GM10266 (cell line): Measurements from ENCODE around the gene RTN1.

ENCODE experiments used
- DNase-seq: peaks from one replicate; pipeline ENCODE4 v3.0.0; 2012; ENCODE audit errors: extremely low spot score
- TF ChIP-seq, protein P1 (sequence below): IDR thresholded peaks from 2 replicates; pipeline ENCODE4 v1.5.1; 2012; ENCODE audit warnings: mild to moderate bottlenecking, low read depth; ENCODE audit not compliant: control insufficient read depth, insufficient read depth; ENCODE audit errors: missing control alignments

Gene RTN1

DNA sequence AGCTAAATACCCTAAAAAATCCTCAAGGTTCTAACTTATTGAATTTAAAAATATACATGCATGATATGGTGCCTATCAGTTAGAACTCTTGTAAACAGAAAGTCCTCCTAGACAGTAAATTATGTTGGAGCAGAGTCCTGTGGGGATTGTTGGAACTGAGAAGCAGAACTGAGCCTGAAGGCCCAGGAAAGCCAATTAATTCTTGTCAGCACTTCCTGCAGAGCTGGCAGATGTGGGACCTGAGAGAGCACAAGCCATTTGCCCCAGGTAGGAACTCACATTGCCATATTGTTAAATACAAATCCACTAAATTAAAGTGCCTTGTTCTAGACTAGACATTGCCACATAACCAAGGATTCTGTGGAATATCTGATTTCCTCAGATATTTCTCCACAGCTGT, 117.1 kb downstream of the RTN1 start:
- TF ChIP-seq, protein P1, sequence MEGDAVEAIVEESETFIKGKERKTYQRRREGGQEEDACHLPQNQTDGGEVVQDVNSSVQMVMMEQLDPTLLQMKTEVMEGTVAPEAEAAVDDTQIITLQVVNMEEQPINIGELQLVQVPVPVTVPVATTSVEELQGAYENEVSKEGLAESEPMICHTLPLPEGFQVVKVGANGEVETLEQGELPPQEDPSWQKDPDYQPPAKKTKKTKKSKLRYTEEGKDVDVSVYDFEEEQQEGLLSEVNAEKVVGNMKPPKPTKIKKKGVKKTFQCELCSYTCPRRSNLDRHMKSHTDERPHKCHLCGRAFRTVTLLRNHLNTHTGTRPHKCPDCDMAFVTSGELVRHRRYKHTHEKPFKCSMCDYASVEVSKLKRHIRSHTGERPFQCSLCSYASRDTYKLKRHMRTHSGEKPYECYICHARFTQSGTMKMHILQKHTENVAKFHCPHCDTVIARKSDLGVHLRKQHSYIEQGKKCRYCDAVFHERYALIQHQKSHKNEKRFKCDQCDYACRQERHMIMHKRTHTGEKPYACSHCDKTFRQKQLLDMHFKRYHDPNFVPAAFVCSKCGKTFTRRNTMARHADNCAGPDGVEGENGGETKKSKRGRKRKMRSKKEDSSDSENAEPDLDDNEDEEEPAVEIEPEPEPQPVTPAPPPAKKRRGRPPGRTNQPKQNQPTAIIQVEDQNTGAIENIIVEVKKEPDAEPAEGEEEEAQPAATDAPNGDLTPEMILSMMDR, result no peak
- no peak for DNase-seq

GRCh38 chr14:59751578-59751977, 119.0 kb downstream of the RTN1 start:
- TF ChIP-seq, protein P1, result no peak
- no peak for DNase-seq

- TF ChIP-seq, protein P1, result no peak
Observed at GRCh38 chr14:59739794-59740193, 130.8 kb downstream of the RTN1 start.

GRCh38 chr14:59728304-59728703, 142.3 kb downstream of the RTN1 start:
- DNase-seq, result no peak

More at GRCh38 chr14:59739794-59740193, 130.8 kb downstream of the RTN1 start:
- DNase-seq, result no peak

GRCh38 chr14:59727073-59727661, 143.4 kb downstream of the RTN1 start:
- TF ChIP-seq, protein P1, result no peak
- DNase-seq, result no peak

More at GRCh38 chr14:59728304-59728703, 142.3 kb downstream of the RTN1 start:
- TF ChIP-seq, protein P1, result no peak

DNA sequence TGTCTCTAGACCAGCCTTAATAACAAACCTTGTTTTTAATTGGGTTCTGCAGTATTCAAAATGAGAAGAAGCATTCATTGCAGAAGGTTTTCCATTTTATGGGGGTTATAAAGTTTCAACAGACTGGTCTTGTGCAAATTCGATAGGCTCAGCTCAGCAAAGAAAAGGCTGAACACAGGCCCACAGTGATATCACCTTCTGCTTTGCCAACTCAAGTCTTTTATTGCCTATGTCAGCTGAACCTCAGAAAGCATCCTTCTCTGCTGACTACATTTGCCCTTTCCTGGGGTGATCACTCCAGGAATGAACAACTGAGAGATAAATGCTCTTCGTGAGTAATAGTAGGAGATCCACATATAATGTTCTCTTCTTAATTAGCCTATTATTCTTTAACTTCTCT, 159.5 kb downstream of the RTN1 start:
- TF ChIP-seq, protein P1, result no peak
- no peak for DNase-seq

GRCh38 chr14:59707778-59708561, 162.6 kb downstream of the RTN1 start:
- TF ChIP-seq, protein P1, result no peak
- DNase-seq, result no peak
